ENCODE measurements around the gene LYRM2.

Gene LYRM2

GRCh38 chr6:89553431-89553830, 85.1 kb downstream of the LYRM2 start:
- DNase-seq: no peak

- no peak for DNase-seq
Observed at GRCh38 chr6:89547281-89547680, 91.3 kb downstream of the LYRM2 start.

- no peak for DNase-seq
Observed at GRCh38 chr6:89542866-89543265, 95.7 kb downstream of the LYRM2 start.

- no peak for DNase-seq
Observed at GRCh38 chr6:89542081-89542857, 96.3 kb downstream of the LYRM2 start.

- no peak for DNase-seq
Observed at GRCh38 chr6:89539779-89540178, 98.8 kb downstream of the LYRM2 start.

GRCh38 chr6:89536231-89536630, 102.3 kb downstream of the LYRM2 start:
- DNase-seq: no peak

GRCh38 chr6:89530982-89531381, 107.6 kb downstream of the LYRM2 start:
- DNase-seq: no peak

- no peak for DNase-seq
Observed at GRCh38 chr6:89528866-89529265, 109.7 kb downstream of the LYRM2 start.

GRCh38 chr6:89527634-89528033, 110.9 kb downstream of the LYRM2 start:
- no peak for DNase-seq

GRCh38 chr6:89526563-89526869, 112.0 kb downstream of the LYRM2 start:
- no peak for DNase-seq

GRCh38 chr6:89525786-89526562, 112.6 kb downstream of the LYRM2 start:
- DNase-seq: no peak

- no peak for DNase-seq
Observed at GRCh38 chr6:89522778-89523177, 115.8 kb downstream of the LYRM2 start.

- DNase-seq: no peak
Observed at GRCh38 chr6:89520736-89521135, 117.8 kb downstream of the LYRM2 start.

GRCh38 chr6:89518352-89519055, 120.0 kb downstream of the LYRM2 start:
- DNase-seq: no peak

All from cortex of kidney (tissue), 1 donor.